Panc1 (cell line): Measurements from ENCODE around the gene SELL.

Source experiments
- POLR2AphosphoS5 ChIP-seq: IDR thresholded peaks from 2 replicates; pipeline ENCODE4 v1.6.1; 2012; ENCODE audit warnings: mild to moderate bottlenecking, low read depth, low read length, moderate library complexity
- SIN3A ChIP-seq: IDR thresholded peaks from 2 replicates; pipeline ENCODE4 v1.6.1; 2012; ENCODE audit warnings: low read depth, mild to moderate bottlenecking, low read length, moderate library complexity, borderline replicate concordance; ENCODE audit not compliant: insufficient read depth
- TF ChIP-seq, protein P1 (sequence below), 2 experiments: IDR thresholded peaks; 2 replicates each; pipeline ENCODE4 v1.6.1; 2011 to 2012; ENCODE audit warnings: low read depth in 2 of 2, control low read depth in 1 of 2, low read length in 1 of 2, mild to moderate bottlenecking in 1 of 2, moderate library complexity in 1 of 2; ENCODE audit not compliant: insufficient read depth in 1 of 2

DNA sequence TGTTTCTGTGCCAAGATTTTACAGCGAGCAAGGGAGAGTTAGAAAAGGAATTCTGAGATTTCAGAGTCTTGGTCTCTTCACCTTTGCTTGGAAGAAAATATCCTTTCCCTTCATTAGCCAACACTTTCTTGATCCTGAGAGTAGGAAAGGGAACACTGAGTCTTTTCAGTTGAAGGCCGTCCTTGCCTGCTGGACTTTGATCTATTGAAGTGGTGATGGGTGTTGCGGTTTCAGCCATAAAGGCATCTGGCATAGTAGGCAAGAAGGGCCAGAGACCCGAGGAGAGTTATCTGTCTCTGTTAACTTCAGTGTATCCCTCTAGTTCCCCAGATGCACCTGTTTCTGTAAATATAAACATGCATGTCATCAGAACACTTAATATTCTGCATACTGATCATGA lies 12.7 kb upstream of the SELL start:
- TF ChIP-seq POLR2AphosphoS5 (no peak), SIN3A (no peak)
- TF ChIP-seq, protein P1, sequence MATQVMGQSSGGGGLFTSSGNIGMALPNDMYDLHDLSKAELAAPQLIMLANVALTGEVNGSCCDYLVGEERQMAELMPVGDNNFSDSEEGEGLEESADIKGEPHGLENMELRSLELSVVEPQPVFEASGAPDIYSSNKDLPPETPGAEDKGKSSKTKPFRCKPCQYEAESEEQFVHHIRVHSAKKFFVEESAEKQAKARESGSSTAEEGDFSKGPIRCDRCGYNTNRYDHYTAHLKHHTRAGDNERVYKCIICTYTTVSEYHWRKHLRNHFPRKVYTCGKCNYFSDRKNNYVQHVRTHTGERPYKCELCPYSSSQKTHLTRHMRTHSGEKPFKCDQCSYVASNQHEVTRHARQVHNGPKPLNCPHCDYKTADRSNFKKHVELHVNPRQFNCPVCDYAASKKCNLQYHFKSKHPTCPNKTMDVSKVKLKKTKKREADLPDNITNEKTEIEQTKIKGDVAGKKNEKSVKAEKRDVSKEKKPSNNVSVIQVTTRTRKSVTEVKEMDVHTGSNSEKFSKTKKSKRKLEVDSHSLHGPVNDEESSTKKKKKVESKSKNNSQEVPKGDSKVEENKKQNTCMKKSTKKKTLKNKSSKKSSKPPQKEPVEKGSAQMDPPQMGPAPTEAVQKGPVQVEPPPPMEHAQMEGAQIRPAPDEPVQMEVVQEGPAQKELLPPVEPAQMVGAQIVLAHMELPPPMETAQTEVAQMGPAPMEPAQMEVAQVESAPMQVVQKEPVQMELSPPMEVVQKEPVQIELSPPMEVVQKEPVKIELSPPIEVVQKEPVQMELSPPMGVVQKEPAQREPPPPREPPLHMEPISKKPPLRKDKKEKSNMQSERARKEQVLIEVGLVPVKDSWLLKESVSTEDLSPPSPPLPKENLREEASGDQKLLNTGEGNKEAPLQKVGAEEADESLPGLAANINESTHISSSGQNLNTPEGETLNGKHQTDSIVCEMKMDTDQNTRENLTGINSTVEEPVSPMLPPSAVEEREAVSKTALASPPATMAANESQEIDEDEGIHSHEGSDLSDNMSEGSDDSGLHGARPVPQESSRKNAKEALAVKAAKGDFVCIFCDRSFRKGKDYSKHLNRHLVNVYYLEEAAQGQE (IDR thresholded peaks at IDR 0.05; ENCODE audit: insufficient read depth in 1 of 2, low read depth in 2 of 2, low read length in 1 of 2) = no peak
